ENCODE results near the gene RAMACL. TPM values are rescaled to one million over a fixed set of nuclear protein-coding genes. Genes with fewer than 3 reads are reported as not detected.

Gene RAMACL
- polyA plus RNA-seq, 1 donor from 2014 or later: 1.9 TPM

GRCh38 chr6:166633732-166634535, 47.5 kb upstream of the RAMACL start (continued):
- TF ChIP-seq MXI1 (conservative IDR thresholded peaks at IDR 0.05; ENCODE audit: poor library complexity, severe bottlenecking): no peak

GRCh38 chr6:166632731-166633130, 46.3 kb upstream of the RAMACL start:
- no peaks in the 10 kb centered on the region for H3F3A ChIP-seq (ENCODE audit: insufficient read depth, low read length, poor library complexity, severe bottlenecking)
- H3K27me3 ChIP-seq (ENCODE audit: insufficient read depth, low read depth, low read length): no peaks in the 10 kb centered on the region
- H3K4me2 ChIP-seq (ENCODE audit: low read length): no peak overlapping the region
- H2AFZ ChIP-seq (ENCODE audit: low read depth, low read length): no peak overlapping the region
- H3K9me2 ChIP-seq (ENCODE audit: insufficient read depth, low read length): no peaks in the 10 kb centered on the region
- no peaks in the 10 kb centered on the region for H3K9me3 ChIP-seq (ENCODE audit: low read length)
- H3K4me3 ChIP-seq (ENCODE audit: low read length): no peak overlapping the region
- no peaks in the 10 kb centered on the region for H3K36me3 ChIP-seq (ENCODE audit: insufficient read depth, low read length)
- no peaks in the 10 kb centered on the region for H3K79me2 ChIP-seq (replicated peaks; ENCODE audit: insufficient read depth, low read length)
- H4K20me1 ChIP-seq (ENCODE audit: insufficient read depth): no peaks in the 10 kb centered on the region
- no peak overlapping the region for H3K9ac ChIP-seq (ENCODE audit: low read length)
- no peak overlapping the region for H3K27ac ChIP-seq (ENCODE audit: low read length)
- TF ChIP-seq EZH2 (IDR thresholded peaks at IDR 0.05; ENCODE audit: borderline replicate concordance, insufficient read depth, low read length, poor library complexity, severe bottlenecking) (no peak), SMC3 (conservative IDR thresholded peaks at IDR 0.05; ENCODE audit: poor library complexity) (no peak), POLR2AphosphoS5 (IDR thresholded peaks at IDR 0.05) (no peak), CTCF (IDR thresholded peaks at IDR 0.05; ENCODE audit: poor library complexity, severe bottlenecking) (no peak), TAF1 (IDR thresholded peaks at IDR 0.05; ENCODE audit: low read depth) (no peak), RAD21 (conservative IDR thresholded peaks at IDR 0.05) (no peak), MXI1 (conservative IDR thresholded peaks at IDR 0.05; ENCODE audit: poor library complexity, severe bottlenecking) (no peak), REST (IDR thresholded peaks at IDR 0.05; ENCODE audit: borderline replicate concordance) (no peak), EP300 (conservative IDR thresholded peaks at IDR 0.05; ENCODE audit: poor library complexity, severe bottlenecking) (no peak)

GRCh38 chr6:166630462-166630861, 44.0 kb upstream of the RAMACL start:
- TF ChIP-seq EZH2 (IDR thresholded peaks at IDR 0.05; ENCODE audit: borderline replicate concordance, insufficient read depth, low read length, poor library complexity, severe bottlenecking): no peak
- no peak for TF ChIP-seq MXI1 (conservative IDR thresholded peaks at IDR 0.05; ENCODE audit: poor library complexity, severe bottlenecking)
- TF ChIP-seq RAD21 (conservative IDR thresholded peaks at IDR 0.05): no peak
- TF ChIP-seq EP300 (conservative IDR thresholded peaks at IDR 0.05; ENCODE audit: poor library complexity, severe bottlenecking): no peak
- TF ChIP-seq POLR2AphosphoS5 (IDR thresholded peaks at IDR 0.05): no peak
- no peak for TF ChIP-seq REST (IDR thresholded peaks at IDR 0.05; ENCODE audit: borderline replicate concordance)
- TF ChIP-seq CTCF (IDR thresholded peaks at IDR 0.05; ENCODE audit: poor library complexity, severe bottlenecking): no peak
- H3K27me3 ChIP-seq (ENCODE audit: insufficient read depth, low read depth, low read length): no peaks in the 10 kb centered on the region

More at GRCh38 chr6:166630462-166630861, 44.0 kb upstream of the RAMACL start:
- Histone ChIP-seq H3K27ac (ENCODE audit: low read length) (no peak overlapping the region), H3K9me2 (ENCODE audit: insufficient read depth, low read length) (no peaks in the 10 kb centered on the region), H3F3A (ENCODE audit: insufficient read depth, low read length, poor library complexity, severe bottlenecking) (no peaks in the 10 kb centered on the region), H4K20me1 (ENCODE audit: insufficient read depth) (no peaks in the 10 kb centered on the region), H3K9me3 (ENCODE audit: low read length) (no peaks in the 10 kb centered on the region), H3K36me3 (ENCODE audit: insufficient read depth, low read length) (no peaks in the 10 kb centered on the region), H3K4me3 (ENCODE audit: low read length) (no peak overlapping the region), H2AFZ (ENCODE audit: low read depth, low read length) (no peak overlapping the region), H3K4me2 (ENCODE audit: low read length) (no peak overlapping the region), H3K79me2 (replicated peaks; ENCODE audit: insufficient read depth, low read length) (peaks cover 7% of the 10 kb centered on the region), H3K9ac (ENCODE audit: low read length) (no peak overlapping the region)
